ENCODE measurements around the gene LINGO4.

LINGO4 gene

GRCh38 chr1:151831256-151831591, 26.0 kb upstream of the LINGO4 start:
- no peaks in the 10 kb centered on the region for H3K9me3 ChIP-seq (ENCODE audit: control insufficient read depth, insufficient read depth, low read depth, low read length)
- H3K27ac ChIP-seq (ENCODE audit: extremely low read depth, low read depth, low read length) = no peak overlapping the region
- no peaks in the 10 kb centered on the region for H3K36me3 ChIP-seq (ENCODE audit: control insufficient read depth in 2 of 2, insufficient read depth in 1 of 2, low read length in 2 of 2)
- CTCF ChIA-PET = no interaction called here
- no peak overlapping the region for H3K4me3 ChIP-seq (ENCODE audit: low read depth, low read length)
- TF ChIP-seq PRDM1 (tag by site-specific recombination; IDR thresholded peaks at IDR 0.05) (peak; percentile 54), ZNF394 (tag by site-specific recombination; IDR thresholded peaks at IDR 0.05; ENCODE audit: borderline replicate concordance) (peak; percentile 40; the same call in 1 of the 2 replicates), ZNF677 (tag by site-specific recombination; IDR thresholded peaks at IDR 0.05) (no peak)
- POLR2A ChIA-PET = interaction anchor here (0.6 to 0.7 kb wide), 2 partner anchors 126 to 449 kb away, joined by 4 read pairs; no protein-coding TSS in a partner anchor
- H3K4me1 ChIP-seq (ENCODE audit: control insufficient read depth, insufficient read depth, low read length) = peaks cover 2% of the 10 kb centered on the region

- H3K36me3 ChIP-seq (ENCODE audit: control insufficient read depth in 2 of 2, insufficient read depth in 1 of 2, low read length in 2 of 2) = no peaks in the 10 kb centered on the region
- H3K4me3 ChIP-seq (ENCODE audit: low read depth, low read length) = no peak overlapping the region
- peaks cover 2% of the 10 kb centered on the region for H3K4me1 ChIP-seq (ENCODE audit: control insufficient read depth, insufficient read depth, low read length)
- ChIA-PET POLR2A (interaction anchor here (0.7 kb wide), 1 partner anchor 547 kb away, joined by 4 read pairs; no protein-coding TSS in a partner anchor), CTCF (interaction anchor here (0.6 to 0.7 kb wide), 3 partner anchors 12 to 489 kb away, joined by 3 read pairs; no protein-coding TSS in a partner anchor)
- H3K27ac ChIP-seq (ENCODE audit: extremely low read depth, low read depth, low read length) = no peak overlapping the region
- no peaks in the 10 kb centered on the region for H3K9me3 ChIP-seq (ENCODE audit: control insufficient read depth, insufficient read depth, low read depth, low read length)
- TF ChIP-seq ZNF398 (tag by site-specific recombination; IDR thresholded peaks at IDR 0.05) (peak; percentile 45; the same call in 1 of the 2 replicates), ZNF248 (tag by site-specific recombination; IDR thresholded peaks at IDR 0.05) (no peak)
These were observed 24.8 kb upstream of the LINGO4 start for GRCh38 chr1:151830055-151830454.

GRCh38 chr1:151829352-151830046, 24.3 kb upstream of the LINGO4 start:
- ChIA-PET POLR2A (no interaction called here), CTCF (interaction anchor here (0.6 to 0.7 kb wide), 2 partner anchors 12 to 13 kb away, joined by 3 read pairs; no protein-coding TSS in a partner anchor)
- Histone ChIP-seq H3K4me1 (ENCODE audit: control insufficient read depth, insufficient read depth, low read length) (peaks cover 2% of the 10 kb centered on the region), H3K27ac (ENCODE audit: extremely low read depth, low read depth, low read length) (no peak overlapping the region), H3K4me3 (ENCODE audit: low read depth, low read length) (no peak overlapping the region), H3K9me3 (ENCODE audit: control insufficient read depth, insufficient read depth, low read depth, low read length) (no peaks in the 10 kb centered on the region), H3K36me3 (ENCODE audit: control insufficient read depth in 2 of 2, insufficient read depth in 1 of 2, low read length in 2 of 2) (no peaks in the 10 kb centered on the region)
- TF ChIP-seq ZIC2 (tag by site-specific recombination; IDR thresholded peaks at IDR 0.05) (peak; percentile 21; the same call in 1 of the 2 replicates), ZFHX2 (tag by site-specific recombination; conservative IDR thresholded peaks at IDR 0.05) (0 out of 2 replicates have a peak, but pooled peaks have one; percentile 5), ZNF585B (tag by site-specific recombination; IDR thresholded peaks at IDR 0.05) (no peak)

- H3K36me3 ChIP-seq (ENCODE audit: control insufficient read depth in 2 of 2, insufficient read depth in 1 of 2, low read length in 2 of 2) = no peaks in the 10 kb centered on the region
- ChIA-PET CTCF (interaction anchor here (1.3 kb wide), 1 partner anchor 54 kb away, joined by 3 read pairs; no protein-coding TSS in a partner anchor), POLR2A (interaction anchor here (0.6 kb wide), 1 partner anchor 203 kb away, joined by 3 read pairs; no protein-coding TSS in a partner anchor)
- peaks cover 2% of the 10 kb centered on the region for H3K4me1 ChIP-seq (ENCODE audit: control insufficient read depth, insufficient read depth, low read length)
- H3K9me3 ChIP-seq (ENCODE audit: control insufficient read depth, insufficient read depth, low read depth, low read length) = no peaks in the 10 kb centered on the region
- no peak overlapping the region for H3K4me3 ChIP-seq (ENCODE audit: low read depth, low read length)
- no peak overlapping the region for H3K27ac ChIP-seq (ENCODE audit: extremely low read depth, low read depth, low read length)
- TF ChIP-seq ZFP37 (tag by site-specific recombination; IDR thresholded peaks at IDR 0.05) = no peak
- no peak for TF ChIP-seq ZNF280D (tag by site-specific recombination; IDR thresholded peaks at IDR 0.05)
- TF ChIP-seq SP2 (tag by site-specific recombination; IDR thresholded peaks at IDR 0.05) = peak; percentile 60
- no peak for TF ChIP-seq ZNF354C (tag by site-specific recombination; IDR thresholded peaks at IDR 0.05; ENCODE audit: borderline replicate concordance, low read depth)
- TF ChIP-seq ZBTB10 (tag by site-specific recombination; IDR thresholded peaks at IDR 0.05) = no peak
- peak; percentile 98 for TF ChIP-seq REST (tag by site-specific recombination; IDR thresholded peaks at IDR 0.05)
- peak; percentile 83 for TF ChIP-seq EGR2 (tag by site-specific recombination; IDR thresholded peaks at IDR 0.05; ENCODE audit: low read depth)
These were observed 23.7 kb upstream of the LINGO4 start for GRCh38 chr1:151828921-151829320.

All from HEK293 (cell line).